ENCODE data around the gene NOC2L. TPM values are rescaled to one million over a fixed set of nuclear protein-coding genes. Genes with fewer than 3 reads are reported as not detected.
A peak's percentile ranks its signal among the peaks of the same experiment; 100 is the strongest.

Gene NOC2L
- total and polyA plus RNA-seq, 9 of the 15 experiments (the other 6 are each of a cell fraction or from before 2014, with no cell fraction given) = 4.0 to 410 (median 200) TPM

- TF ChIP-seq, protein P1, sequence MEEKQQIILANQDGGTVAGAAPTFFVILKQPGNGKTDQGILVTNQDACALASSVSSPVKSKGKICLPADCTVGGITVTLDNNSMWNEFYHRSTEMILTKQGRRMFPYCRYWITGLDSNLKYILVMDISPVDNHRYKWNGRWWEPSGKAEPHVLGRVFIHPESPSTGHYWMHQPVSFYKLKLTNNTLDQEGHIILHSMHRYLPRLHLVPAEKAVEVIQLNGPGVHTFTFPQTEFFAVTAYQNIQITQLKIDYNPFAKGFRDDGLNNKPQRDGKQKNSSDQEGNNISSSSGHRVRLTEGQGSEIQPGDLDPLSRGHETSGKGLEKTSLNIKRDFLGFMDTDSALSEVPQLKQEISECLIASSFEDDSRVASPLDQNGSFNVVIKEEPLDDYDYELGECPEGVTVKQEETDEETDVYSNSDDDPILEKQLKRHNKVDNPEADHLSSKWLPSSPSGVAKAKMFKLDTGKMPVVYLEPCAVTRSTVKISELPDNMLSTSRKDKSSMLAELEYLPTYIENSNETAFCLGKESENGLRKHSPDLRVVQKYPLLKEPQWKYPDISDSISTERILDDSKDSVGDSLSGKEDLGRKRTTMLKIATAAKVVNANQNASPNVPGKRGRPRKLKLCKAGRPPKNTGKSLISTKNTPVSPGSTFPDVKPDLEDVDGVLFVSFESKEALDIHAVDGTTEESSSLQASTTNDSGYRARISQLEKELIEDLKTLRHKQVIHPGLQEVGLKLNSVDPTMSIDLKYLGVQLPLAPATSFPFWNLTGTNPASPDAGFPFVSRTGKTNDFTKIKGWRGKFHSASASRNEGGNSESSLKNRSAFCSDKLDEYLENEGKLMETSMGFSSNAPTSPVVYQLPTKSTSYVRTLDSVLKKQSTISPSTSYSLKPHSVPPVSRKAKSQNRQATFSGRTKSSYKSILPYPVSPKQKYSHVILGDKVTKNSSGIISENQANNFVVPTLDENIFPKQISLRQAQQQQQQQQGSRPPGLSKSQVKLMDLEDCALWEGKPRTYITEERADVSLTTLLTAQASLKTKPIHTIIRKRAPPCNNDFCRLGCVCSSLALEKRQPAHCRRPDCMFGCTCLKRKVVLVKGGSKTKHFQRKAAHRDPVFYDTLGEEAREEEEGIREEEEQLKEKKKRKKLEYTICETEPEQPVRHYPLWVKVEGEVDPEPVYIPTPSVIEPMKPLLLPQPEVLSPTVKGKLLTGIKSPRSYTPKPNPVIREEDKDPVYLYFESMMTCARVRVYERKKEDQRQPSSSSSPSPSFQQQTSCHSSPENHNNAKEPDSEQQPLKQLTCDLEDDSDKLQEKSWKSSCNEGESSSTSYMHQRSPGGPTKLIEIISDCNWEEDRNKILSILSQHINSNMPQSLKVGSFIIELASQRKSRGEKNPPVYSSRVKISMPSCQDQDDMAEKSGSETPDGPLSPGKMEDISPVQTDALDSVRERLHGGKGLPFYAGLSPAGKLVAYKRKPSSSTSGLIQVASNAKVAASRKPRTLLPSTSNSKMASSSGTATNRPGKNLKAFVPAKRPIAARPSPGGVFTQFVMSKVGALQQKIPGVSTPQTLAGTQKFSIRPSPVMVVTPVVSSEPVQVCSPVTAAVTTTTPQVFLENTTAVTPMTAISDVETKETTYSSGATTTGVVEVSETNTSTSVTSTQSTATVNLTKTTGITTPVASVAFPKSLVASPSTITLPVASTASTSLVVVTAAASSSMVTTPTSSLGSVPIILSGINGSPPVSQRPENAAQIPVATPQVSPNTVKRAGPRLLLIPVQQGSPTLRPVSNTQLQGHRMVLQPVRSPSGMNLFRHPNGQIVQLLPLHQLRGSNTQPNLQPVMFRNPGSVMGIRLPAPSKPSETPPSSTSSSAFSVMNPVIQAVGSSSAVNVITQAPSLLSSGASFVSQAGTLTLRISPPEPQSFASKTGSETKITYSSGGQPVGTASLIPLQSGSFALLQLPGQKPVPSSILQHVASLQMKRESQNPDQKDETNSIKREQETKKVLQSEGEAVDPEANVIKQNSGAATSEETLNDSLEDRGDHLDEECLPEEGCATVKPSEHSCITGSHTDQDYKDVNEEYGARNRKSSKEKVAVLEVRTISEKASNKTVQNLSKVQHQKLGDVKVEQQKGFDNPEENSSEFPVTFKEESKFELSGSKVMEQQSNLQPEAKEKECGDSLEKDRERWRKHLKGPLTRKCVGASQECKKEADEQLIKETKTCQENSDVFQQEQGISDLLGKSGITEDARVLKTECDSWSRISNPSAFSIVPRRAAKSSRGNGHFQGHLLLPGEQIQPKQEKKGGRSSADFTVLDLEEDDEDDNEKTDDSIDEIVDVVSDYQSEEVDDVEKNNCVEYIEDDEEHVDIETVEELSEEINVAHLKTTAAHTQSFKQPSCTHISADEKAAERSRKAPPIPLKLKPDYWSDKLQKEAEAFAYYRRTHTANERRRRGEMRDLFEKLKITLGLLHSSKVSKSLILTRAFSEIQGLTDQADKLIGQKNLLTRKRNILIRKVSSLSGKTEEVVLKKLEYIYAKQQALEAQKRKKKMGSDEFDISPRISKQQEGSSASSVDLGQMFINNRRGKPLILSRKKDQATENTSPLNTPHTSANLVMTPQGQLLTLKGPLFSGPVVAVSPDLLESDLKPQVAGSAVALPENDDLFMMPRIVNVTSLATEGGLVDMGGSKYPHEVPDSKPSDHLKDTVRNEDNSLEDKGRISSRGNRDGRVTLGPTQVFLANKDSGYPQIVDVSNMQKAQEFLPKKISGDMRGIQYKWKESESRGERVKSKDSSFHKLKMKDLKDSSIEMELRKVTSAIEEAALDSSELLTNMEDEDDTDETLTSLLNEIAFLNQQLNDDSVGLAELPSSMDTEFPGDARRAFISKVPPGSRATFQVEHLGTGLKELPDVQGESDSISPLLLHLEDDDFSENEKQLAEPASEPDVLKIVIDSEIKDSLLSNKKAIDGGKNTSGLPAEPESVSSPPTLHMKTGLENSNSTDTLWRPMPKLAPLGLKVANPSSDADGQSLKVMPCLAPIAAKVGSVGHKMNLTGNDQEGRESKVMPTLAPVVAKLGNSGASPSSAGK (IDR thresholded peaks at IDR 0.05) = peak; percentile 98
- TF ChIP-seq STAT5A (IDR thresholded peaks at IDR 0.05; ENCODE audit: borderline replicate concordance, low read length) (no peak), PML (IDR thresholded peaks at IDR 0.05; ENCODE audit: low read length) (no peak), BHLHE40 (IDR thresholded peaks at IDR 0.05; ENCODE audit: low read length) (peak; percentile 49; the same call in 1 of the 2 replicates), MCM2 (IDR thresholded peaks at IDR 0.05; ENCODE audit: low read depth) (no peak), ZNF431 (CRISPR knock-in tag; IDR thresholded peaks at IDR 0.05) (peak; percentile 69; the same call in 1 of the 2 replicates), E2F4 (CRISPR knock-in tag; IDR thresholded peaks at IDR 0.05; ENCODE audit: low read depth) (peak; percentile 64; the same call in 1 of the 2 replicates), ARHGAP35 (IDR thresholded peaks at IDR 0.05; ENCODE audit: partially characterized antibody) (no peak), ZBED1 (IDR thresholded peaks at IDR 0.05) (no peak), L3MBTL2 (IDR thresholded peaks at IDR 0.05) (peak; percentile 93), CREM (IDR thresholded peaks at IDR 0.05; ENCODE audit: low read depth) (no peak), RBM39 (optimal IDR thresholded peaks at IDR 0.05; ENCODE audit: low read depth, low read length) (no peak), ZNF224 (CRISPR knock-in tag; IDR thresholded peaks at IDR 0.05) (no peak)
- TF ChIP-seq, protein P2, sequence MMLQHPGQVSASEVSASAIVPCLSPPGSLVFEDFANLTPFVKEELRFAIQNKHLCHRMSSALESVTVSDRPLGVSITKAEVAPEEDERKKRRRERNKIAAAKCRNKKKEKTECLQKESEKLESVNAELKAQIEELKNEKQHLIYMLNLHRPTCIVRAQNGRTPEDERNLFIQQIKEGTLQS (IDR thresholded peaks at IDR 0.05) = peak; percentile 15; the same call in 1 of the 2 replicates
- TF ChIP-seq, protein P2 (CRISPR knock-in tag; conservative IDR thresholded peaks at IDR 0.05) = no peak
- TF ChIP-seq, protein P3, sequence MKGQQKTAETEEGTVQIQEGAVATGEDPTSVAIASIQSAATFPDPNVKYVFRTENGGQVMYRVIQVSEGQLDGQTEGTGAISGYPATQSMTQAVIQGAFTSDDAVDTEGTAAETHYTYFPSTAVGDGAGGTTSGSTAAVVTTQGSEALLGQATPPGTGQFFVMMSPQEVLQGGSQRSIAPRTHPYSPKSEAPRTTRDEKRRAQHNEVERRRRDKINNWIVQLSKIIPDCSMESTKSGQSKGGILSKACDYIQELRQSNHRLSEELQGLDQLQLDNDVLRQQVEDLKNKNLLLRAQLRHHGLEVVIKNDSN (CRISPR knock-in tag; IDR thresholded peaks at IDR 0.05) = peak; percentile 49
These were observed 2.1 kb upstream of the NOC2L start (continued) for GRCh38 chr1:961132-961669.
